Superior temporal gyrus (tissue), 1 donor: ENCODE data around the gene MBD5.

Source experiments
- DNase-seq: peaks from one replicate; pipeline ENCODE4 v3.0.0-alpha.2; 2016; ENCODE audit errors: extremely low spot score

MBD5 gene

DNA sequence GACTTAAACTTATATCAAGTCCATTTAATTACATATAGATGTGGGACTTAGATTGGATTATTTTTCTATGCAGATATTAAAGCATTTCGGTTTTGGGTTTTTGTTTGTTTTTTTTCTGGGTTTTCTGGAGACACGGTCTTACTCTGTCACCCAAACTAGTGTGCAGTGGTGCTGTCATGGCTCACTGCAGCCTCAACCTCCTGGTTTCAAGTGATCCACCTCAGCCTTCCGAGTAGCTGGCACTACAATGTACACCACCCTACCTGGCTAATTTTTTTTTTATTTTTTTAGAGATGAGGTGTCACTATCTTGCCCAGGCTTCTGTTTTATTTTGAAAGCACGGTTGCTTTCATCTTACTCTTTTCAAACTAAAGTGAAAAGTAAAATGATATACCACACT lies 281.6 kb downstream of the MBD5 start:
- no peak for DNase-seq

DNA sequence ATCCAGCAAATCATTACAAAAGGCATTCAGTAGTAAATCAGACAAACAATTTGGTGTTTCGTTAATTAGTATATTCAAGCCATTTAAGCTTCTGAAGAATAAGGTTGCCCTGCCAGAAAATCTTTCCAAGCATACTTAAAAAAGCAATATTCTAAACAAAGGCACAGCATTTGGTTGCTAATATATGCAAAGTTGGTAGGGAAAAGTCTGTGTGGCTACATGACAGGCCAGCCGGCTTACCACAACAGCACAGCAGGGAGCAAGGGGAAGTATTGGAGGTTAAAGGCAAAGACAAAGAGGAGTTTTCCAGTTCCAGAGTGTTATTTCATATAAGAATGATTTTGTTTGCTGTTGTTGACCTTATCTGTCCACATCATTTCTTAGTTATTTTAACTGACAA lies 282.3 kb downstream of the MBD5 start:
- DNase-seq = no peak

DNA sequence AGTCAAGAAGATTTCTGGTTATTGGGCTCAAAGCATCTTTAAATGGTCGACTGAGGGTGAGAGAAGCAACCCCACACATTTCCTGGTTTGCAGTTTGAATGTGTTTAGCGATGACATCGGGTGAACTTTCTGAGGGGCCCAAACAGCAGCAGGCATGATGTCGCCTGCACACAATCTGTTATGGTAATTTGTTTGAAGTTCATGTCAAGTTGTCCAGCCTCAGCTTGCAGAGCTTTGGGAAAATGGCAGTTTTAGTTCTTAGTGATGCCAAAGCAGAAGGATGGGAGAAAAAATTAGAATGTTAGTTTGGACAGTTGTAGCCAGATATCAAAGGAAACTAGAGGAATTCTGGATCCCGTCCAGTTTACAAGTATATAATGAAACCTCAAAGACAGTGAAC lies 284.6 kb downstream of the MBD5 start:
- DNase-seq = no peak

- no peak for DNase-seq
Measured at GRCh38 chr2:148306027-148306426, 285.1 kb downstream of the MBD5 start.

DNA sequence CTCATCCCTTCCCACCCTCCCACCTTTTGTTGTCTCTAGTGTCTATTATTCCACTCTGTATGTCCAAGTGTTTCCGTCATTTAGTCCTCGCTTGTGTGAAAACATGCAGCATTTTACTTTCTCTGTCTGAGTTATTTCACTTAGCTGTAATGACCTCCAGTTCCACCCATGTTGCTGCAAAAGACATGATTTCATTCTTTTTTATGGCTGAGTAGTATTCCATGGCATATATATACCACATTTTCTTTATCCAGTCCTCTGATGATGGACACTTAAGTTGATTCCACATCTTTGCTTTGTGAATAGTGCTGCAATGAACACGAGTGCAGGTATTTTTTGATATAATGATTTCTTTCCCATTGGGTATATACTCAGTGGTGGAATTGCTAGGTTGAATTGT lies 296.7 kb downstream of the MBD5 start:
- DNase-seq = no peak

GRCh38 chr2:148338541-148338940 lies 317.6 kb downstream of the MBD5 start:
- DNase-seq = no peak

GRCh38 chr2:148342086-148342485 lies 321.2 kb downstream of the MBD5 start:
- no peak for DNase-seq

DNA sequence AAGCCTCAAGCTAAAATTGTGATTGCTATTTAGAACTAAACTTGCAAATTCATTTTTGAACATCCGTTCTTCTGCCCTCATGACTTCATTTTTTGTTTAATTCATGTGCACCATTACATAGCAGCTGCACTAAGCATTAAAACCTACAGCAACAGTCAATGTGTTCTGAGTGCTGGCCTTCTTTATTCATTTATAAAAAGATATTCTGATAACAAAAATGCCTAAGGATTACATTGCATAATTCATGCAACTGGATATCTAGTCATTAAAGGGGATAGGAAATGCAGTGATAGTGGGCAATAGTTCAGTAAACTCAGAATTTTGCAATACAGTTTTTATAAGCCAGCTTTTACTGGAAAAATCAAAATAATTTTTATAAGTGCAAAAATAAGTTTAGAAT lies 329.3 kb downstream of the MBD5 start:
- no peak for DNase-seq

GRCh38 chr2:148351437-148352143 lies 330.7 kb downstream of the MBD5 start:
- no peak for DNase-seq

DNA sequence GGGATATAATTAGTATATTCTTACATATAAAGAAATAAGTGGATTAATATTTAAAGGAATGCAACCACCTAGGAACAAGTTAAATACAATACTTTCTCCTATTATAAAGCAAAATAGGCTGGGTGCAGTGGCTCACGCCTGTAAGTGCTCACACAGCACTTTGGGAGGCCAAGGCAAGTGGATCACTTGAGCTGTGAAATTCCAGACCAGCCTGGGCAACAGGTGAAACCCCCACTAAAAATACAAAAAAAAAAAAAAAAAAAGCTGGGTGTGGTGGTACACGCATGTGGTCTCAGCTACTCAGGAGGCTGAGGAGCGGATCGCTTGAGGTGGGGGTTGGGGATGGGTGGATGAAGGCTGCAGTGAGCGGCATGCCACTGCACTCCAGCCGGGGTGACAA lies 337.5 kb downstream of the MBD5 start:
- no peak for DNase-seq

GRCh38 chr2:148360662-148361061 lies 339.8 kb downstream of the MBD5 start:
- DNase-seq = no peak

DNA sequence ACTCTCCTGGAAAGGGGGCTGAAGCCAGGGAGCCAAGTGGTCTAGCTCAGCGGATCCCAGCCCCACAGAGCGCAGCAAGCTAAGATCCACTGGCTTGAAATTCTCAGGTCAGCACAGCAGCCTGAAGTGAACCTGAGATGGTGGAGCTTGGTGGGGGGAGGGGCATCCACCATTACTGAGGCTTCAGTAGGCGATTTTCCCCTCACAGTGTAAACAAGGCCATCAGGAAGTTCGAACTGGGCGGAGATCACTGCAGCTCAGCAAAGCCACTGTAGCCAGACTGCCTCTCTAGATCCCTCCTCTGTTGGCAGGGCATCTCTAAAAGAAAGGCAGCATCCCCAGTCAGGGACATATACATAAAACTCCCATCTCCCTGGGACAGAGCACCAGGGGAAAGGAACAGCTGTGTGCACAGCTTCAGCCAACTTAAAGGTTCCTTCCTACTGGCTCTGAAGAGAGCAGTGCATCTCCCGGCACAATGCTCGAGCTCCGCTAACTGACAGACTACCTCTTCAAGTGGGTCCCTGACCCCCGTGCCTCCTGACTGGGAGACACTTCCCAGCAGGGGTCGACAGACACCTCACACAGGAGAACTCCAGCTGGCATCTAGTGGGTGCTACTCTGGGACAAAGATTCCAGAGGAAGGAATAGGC lies 341.4 kb downstream of the MBD5 start:
- no peak for DNase-seq

GRCh38 chr2:148375214-148375613 lies 354.3 kb downstream of the MBD5 start:
- no peak for DNase-seq

DNA sequence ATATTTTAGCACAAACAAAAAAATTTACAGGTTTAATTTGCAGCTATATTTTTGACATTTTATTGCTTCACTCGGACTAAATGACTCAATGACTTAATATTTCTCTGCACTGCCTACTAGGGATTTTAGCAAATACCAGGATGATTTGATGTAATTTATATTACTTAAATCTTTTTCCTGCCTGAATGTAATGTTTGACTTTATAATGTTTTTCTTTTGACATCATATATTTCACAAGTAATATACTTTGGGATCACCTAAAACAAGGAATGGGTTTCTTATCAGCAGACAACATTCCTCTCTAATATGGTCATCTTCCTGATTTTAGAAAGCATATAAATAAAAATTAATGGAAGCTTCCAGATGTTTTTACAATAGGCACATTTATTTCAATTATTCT lies 370.4 kb downstream of the MBD5 start:
- no peak for DNase-seq

- no peak for DNase-seq
Measured at GRCh38 chr2:148402786-148403185, 381.9 kb downstream of the MBD5 start.

DNA sequence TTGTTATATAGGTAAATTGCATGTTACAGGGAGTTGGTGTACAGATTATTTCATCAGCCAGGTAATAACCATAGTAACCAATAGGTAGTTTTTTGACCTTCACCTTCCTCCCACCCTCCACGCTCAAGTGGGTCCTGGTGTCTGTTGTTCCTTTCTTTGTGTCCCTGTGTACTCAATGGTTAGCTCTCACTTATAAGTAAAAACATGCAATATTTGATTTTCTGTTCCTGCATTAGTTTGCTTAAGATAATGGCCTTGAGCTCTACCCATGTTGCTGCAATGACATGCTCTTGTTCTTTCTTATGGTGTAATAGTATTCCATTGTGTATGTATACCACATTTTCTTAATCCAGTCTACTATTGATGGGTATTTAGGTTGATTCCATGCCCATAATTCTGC lies 390.0 kb downstream of the MBD5 start:
- DNase-seq = no peak

DNA sequence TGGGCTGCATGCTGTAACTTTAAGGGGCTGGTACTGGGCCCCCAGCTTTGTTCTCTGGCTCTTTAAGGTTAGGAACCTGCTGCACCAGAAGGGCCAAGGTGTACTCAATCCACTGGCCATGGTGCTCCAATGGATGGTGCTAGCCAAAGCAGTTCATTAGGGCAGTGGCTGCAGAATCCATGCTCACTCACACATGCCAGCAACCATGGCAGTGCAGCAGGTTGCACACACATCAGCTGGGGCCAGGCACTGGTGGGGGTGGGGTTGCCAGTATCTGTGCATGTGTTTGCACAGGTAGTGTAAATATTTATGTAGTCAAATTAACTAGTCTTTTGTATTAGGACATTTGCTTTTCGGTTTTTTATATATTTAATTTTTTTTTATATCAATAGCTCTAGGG lies 395.4 kb downstream of the MBD5 start:
- DNase-seq = no peak

GRCh38 chr2:148430101-148430500 lies 409.2 kb downstream of the MBD5 start:
- DNase-seq = no peak

DNA sequence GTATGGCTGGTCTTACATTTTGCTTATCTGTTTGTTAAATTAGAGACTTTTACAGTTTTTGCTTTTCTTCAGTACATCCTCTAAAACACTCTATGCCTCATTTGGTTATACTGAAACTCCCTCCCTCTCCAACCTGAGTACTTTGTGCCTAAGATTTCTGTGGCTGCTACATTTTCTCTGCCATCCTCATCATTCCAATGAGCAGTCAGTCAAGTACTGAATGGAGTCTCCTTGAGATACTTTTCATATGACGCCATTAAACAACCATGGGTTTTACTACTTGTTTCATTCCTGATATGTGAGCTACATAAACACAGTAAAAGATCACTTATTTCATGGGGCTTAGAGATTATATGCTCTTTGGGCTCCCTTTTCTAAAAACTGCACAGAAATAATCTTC lies 427.0 kb downstream of the MBD5 start:
- no peak for DNase-seq

DNA sequence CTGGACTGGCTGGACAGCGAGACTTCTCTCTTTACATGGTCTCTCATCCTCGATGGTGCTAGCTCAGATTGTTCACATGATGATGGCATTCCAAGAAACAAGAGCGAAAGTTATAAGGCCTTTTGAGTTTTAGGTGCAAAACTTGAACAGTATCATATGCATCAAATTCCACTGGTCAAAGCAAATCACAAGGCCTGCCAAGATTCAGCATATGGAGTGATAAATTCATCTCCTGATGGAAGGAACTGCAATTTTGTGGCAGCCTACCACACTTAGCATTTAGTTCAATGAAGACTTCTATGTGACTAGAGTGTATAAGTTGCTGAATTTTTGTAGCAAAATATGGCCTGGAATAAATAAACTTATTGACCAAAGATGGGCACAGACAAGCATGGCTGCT lies 429.6 kb downstream of the MBD5 start:
- no peak for DNase-seq

DNA sequence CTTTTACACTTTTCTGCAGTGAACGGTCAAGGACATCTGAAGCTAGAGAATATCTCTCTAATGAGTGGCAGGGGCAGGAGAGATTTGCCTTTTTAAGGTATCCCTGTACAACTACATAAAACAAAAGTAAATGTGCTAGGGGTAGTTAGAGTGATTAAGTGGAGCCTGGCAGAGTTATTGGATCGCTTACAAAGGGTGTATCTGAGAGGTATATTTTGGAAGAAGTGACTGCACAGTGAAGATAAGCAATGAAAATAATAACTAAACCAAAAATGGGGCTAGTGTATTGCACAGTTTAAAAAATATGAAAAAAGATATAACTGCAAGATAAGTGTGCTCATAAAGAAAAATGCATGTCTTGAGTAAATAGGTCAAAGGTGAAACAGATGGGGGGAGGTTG lies 430.2 kb downstream of the MBD5 start:
- no peak for DNase-seq

GRCh38 chr2:148455791-148456190 lies 434.9 kb downstream of the MBD5 start:
- no peak for DNase-seq

DNA sequence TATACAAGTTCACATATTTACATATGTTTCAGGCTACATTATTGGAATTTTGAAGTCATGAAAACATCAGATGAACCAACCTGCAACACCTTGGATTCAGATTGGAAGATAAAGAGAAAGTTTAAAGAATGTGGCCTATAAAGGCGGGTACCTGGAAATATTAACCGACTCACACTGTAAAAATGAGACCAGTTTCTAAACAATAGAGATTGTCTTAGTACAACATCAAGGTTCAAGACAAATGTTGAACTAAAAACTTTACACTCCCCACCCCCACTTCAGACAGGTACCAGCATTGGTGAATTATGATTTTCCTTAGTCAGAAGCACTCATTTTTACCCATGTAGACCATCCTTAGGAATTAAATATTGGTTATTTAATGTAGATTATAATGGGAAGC lies 437.3 kb downstream of the MBD5 start:
- DNase-seq = no peak

DNA sequence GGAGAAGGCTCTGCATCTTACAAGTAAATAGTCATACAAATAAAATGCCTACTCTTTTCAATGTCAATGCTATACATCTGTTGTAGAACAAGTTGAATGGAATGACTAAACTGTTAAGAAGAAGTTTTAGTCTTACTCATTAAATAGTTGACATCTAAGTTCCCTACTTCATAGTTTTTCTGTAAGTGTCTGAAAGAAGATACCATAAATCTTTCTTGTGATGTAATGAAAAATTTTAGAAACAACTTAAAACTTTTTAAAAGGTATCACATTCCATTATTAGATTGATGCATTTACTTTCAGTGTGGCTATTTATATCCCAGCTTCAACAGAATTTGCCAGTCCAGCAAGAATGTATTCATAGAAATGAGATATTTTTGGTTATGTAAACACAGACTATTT lies 438.5 kb downstream of the MBD5 start:
- no peak for DNase-seq
